H1 (cell line): Measurements from ENCODE around the gene ARHGAP21. TPM values are rescaled to one million over a fixed set of nuclear protein-coding genes. Genes with fewer than 3 reads are reported as not detected.
A peak's percentile ranks its signal among the peaks of the same experiment; 100 is the strongest.

Source experiments
- BRCA1 ChIP-seq: IDR thresholded peaks from 2 replicates; pipeline ENCODE4 v1.6.1; 2012; ENCODE audit warnings: low read depth, low read length, improper control_type of control experiment
- CTBP2 ChIP-seq: IDR thresholded peaks from 2 replicates; pipeline ENCODE4 v1.7.0; 2011; ENCODE audit warnings: borderline replicate concordance, mild to moderate bottlenecking, moderate library complexity, mixed read lengths, low read length; ENCODE audit not compliant: insufficient read depth, insufficient read length
- GABPA ChIP-seq: IDR thresholded peaks from 2 replicates; pipeline ENCODE4 v1.6.1; 2011; ENCODE audit warnings: mild to moderate bottlenecking, low read length, moderate library complexity, borderline replicate concordance; ENCODE audit not compliant: insufficient read depth
- HDAC2 ChIP-seq, 2 experiments: fragments of 300-600 bp in 1 of 2; sonication (generic) in 1 of 2; IDR thresholded peaks; 2 replicates each; pipeline ENCODE4 v1.6.1; 2011 to 2012; ENCODE audit warnings: low read depth in 2 of 2, low read length in 2 of 2, mild to moderate bottlenecking in 2 of 2, moderate library complexity in 2 of 2, borderline replicate concordance in 1 of 2, inconsistent platforms in 1 of 2
- HDAC6 ChIP-seq: IDR thresholded peaks from one replicate; pipeline ENCODE4 v1.7.1; 2012; ENCODE audit warnings: low read depth, mild to moderate bottlenecking, inconsistent platforms, low read length, moderate library complexity
- KDM4A ChIP-seq: IDR thresholded peaks from one replicate; pipeline ENCODE4 v1.7.1; 2012; ENCODE audit warnings: low read depth, mild to moderate bottlenecking, moderate library complexity, low read length, inconsistent platforms; ENCODE audit not compliant: severe bottlenecking
- MAFK ChIP-seq: IDR thresholded peaks from 2 replicates; pipeline ENCODE4 v1.6.1; 2012; ENCODE audit warnings: low read depth, mild to moderate bottlenecking, improper control_type of control experiment, low read length
- POU5F1 ChIP-seq: IDR thresholded peaks from 2 replicates; pipeline ENCODE4 v1.6.1; 2011; ENCODE audit warnings: low read depth, mild to moderate bottlenecking, low read length, moderate library complexity
- RAD21 ChIP-seq, 2 experiments: IDR thresholded peaks in 1 of 2; conservative IDR thresholded peaks in 1 of 2; 2 replicates each; pipeline ENCODE4 v1.6.1; 2011; ENCODE audit warnings: low read depth in 2 of 2, low read length in 2 of 2, improper control_type of control experiment in 1 of 2, inconsistent platforms in 1 of 2, mild to moderate bottlenecking in 1 of 2, moderate library complexity in 1 of 2
- SP2 ChIP-seq: IDR thresholded peaks from 2 replicates; pipeline ENCODE4 v1.6.1; 2012; ENCODE audit warnings: mild to moderate bottlenecking, low read length, inconsistent platforms
- SP4 ChIP-seq: IDR thresholded peaks from 2 replicates; pipeline ENCODE4 v1.6.1; 2012; ENCODE audit warnings: low read length, inconsistent platforms
- SRF ChIP-seq: IDR thresholded peaks from 2 replicates; pipeline ENCODE4 v1.6.1; 2011; ENCODE audit warnings: mild to moderate bottlenecking, low read depth, low read length, moderate library complexity
- SUZ12 ChIP-seq: fragments of 200-600 bp; sonication (generic); IDR thresholded peaks from 2 replicates; pipeline ENCODE4 v1.6.1; 2012; ENCODE audit warnings: mild to moderate bottlenecking, inconsistent platforms, low read length, moderate library complexity, mixed read lengths
- ZNF274 ChIP-seq: IDR thresholded peaks from 2 replicates; pipeline ENCODE4 v1.7.0; 2012; ENCODE audit warnings: low read length, borderline replicate concordance; ENCODE audit errors: extremely low read depth
- polyA plus RNA-seq, 7 experiments: library from polyadenylated mRNA; depleted of rRNA in 3 of 7; stranded (reverse) in 5 of 7; unstranded in 2 of 7; fragments of >200 nt in 5 of 7; fragments of 200-250 nt in 2 of 7; gene quantifications; 1 replicate in 5 of 7; 2 replicates in 1 of 7; 4 replicates in 1 of 7; pipeline versions ENCODE4 v1.2.1 to v1.2.3, GENCODE V29; 2011 to 2013; ENCODE audit warnings: missing spikeins in 2 of 7, mixed read lengths in 2 of 7
- total RNA-seq: library from RNA; stranded (reverse); fragmentation: NEBNext Ultra II Directional; extraction: Animal tissue kit (Norgen Biotek cat#: 25700); gene quantifications from 2 replicates; pipeline ENCODE4 v1.2.1, GENCODE V29; 2021
- TF ChIP-seq, protein P1 (sequence below), 3 experiments: IDR thresholded peaks; 1 replicate in 2 of 3; 2 replicates in 1 of 3; pipeline versions ENCODE4 v1.5.1 to v1.6.1; 2011; ENCODE audit warnings: low read length in 3 of 3, mild to moderate bottlenecking in 3 of 3, inconsistent platforms in 2 of 3, low read depth in 1 of 3, moderate library complexity in 1 of 3; ENCODE audit not compliant: insufficient read depth in 1 of 3; ENCODE audit errors: control extremely low read depth in 1 of 3

Gene ARHGAP21
- total and polyA plus RNA-seq, 2 of the 8 experiments (the other 6 are each of a cell fraction or from before 2014, with no cell fraction given), result 14.4 to 35.3 TPM

DNA sequence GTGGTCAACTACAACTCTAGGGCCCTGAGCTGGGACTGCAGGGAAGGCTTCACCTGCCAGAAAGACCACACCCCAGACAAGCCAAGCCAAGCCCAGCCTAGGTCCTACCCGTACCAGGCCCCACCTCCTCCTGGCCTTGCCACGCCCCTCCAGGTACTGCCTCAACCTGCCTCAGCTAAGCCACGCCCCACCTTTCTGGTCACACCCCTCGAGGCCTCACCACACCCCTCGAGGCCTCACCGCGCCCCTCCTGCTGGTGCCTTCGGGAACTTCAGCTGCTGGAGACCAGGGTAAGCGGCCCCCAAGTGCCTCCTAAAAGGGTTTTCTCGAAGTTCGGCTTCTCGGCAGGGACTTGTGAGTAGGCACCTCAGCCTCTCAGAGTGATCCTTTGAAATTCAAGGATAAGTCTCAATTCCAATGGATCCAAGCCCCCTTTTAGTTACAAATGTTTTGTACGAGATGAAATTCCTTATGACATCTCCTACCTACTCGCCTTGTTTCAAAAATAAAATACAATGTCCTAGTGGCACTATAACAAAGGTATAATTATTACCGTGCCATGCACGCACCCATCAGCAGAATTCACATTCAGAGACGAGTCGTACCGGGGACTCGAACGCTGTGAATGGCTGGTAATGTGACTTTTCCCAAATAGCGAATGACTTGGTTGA is 171.2 kb downstream of the ARHGAP21 start (continued):
- TF ChIP-seq, protein P1, sequence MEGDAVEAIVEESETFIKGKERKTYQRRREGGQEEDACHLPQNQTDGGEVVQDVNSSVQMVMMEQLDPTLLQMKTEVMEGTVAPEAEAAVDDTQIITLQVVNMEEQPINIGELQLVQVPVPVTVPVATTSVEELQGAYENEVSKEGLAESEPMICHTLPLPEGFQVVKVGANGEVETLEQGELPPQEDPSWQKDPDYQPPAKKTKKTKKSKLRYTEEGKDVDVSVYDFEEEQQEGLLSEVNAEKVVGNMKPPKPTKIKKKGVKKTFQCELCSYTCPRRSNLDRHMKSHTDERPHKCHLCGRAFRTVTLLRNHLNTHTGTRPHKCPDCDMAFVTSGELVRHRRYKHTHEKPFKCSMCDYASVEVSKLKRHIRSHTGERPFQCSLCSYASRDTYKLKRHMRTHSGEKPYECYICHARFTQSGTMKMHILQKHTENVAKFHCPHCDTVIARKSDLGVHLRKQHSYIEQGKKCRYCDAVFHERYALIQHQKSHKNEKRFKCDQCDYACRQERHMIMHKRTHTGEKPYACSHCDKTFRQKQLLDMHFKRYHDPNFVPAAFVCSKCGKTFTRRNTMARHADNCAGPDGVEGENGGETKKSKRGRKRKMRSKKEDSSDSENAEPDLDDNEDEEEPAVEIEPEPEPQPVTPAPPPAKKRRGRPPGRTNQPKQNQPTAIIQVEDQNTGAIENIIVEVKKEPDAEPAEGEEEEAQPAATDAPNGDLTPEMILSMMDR (IDR thresholded peaks at IDR 0.05; ENCODE audit: control extremely low read depth in 1 of 3, insufficient read depth in 1 of 3, low read depth in 1 of 3, low read length in 3 of 3), result peak; percentile 67 to 89 (median 77)
- TF ChIP-seq CTBP2 (no peak), MAFK (no peak), ZNF274 (no peak), SRF (no peak), POU5F1 (no peak), HDAC6 (no peak), GABPA (no peak), BRCA1 (no peak), SP2 (no peak), SP4 (no peak), HDAC2 (IDR thresholded peaks at IDR 0.05; ENCODE audit: borderline replicate concordance in 1 of 2, low read depth in 2 of 2, low read length in 2 of 2) (no peak), RAD21 (IDR thresholded peaks at IDR 0.05 in 1 of 2, conservative IDR thresholded peaks at IDR 0.05 in 1 of 2; ENCODE audit: low read depth in 2 of 2, low read length in 2 of 2) (peak; percentile 37 to 50), KDM4A (no peak), SUZ12 (no peak)
